Epithelial cell of esophagus (primary cell): ENCODE data around the gene LANCL1.
"Not testable (repeated sequence)": the region's sequence is repeated elsewhere in the genome, so short reads cannot be mapped to it uniquely, and the experiment has no call there.

Experiments
- DNase-seq: peaks from one replicate; pipeline ENCODE4 v3.0.0; 2010; ENCODE audit warnings: low read depth
- H3K4me3 ChIP-seq: 2 replicates; pipeline ENCODE4 v1.5.1; 2011; ENCODE audit warnings: mild to moderate bottlenecking, low read length, control low read depth
- TF ChIP-seq, protein P1 (sequence below): IDR thresholded peaks from 2 replicates; pipeline ENCODE4 v1.5.1; 2011; ENCODE audit warnings: low read depth, mild to moderate bottlenecking, low read length, control low read depth, inconsistent platforms; ENCODE audit not compliant: insufficient read depth; ENCODE audit errors: missing control alignments

LANCL1 gene

DNA sequence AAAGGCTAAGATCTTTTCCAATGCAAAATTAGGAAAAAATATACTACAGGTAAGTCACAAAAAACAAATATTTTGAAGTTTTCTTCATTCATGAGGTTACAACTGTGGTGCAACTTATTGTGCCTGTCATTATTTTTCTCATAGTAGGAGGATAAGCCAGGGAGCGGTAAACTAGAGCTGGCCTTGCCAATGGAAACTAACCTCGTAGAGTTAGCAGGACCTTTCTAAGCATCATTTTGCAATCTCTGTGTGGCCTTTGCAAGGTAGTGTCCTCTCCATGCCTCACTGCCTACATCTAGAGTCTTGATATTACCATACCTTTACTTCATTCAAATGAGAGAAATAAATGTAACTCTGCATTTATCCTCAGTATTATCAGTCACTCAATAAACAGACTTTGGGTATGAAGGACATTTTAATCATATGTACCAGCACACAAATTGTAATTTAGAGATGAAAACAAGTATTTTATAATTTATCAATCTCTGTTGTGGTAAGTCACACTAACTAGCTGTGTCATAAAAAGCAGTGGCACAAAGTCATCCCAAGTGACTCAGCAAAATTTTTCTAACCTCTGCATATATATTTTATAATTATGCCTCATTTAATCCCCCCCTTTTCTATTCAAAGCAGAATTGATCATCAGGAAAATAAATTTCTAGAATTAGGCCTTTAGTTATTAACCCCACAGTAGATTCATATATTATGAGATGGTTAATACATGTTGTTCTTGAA, 47.0 kb downstream of the LANCL1 start:
- TF ChIP-seq, protein P1, sequence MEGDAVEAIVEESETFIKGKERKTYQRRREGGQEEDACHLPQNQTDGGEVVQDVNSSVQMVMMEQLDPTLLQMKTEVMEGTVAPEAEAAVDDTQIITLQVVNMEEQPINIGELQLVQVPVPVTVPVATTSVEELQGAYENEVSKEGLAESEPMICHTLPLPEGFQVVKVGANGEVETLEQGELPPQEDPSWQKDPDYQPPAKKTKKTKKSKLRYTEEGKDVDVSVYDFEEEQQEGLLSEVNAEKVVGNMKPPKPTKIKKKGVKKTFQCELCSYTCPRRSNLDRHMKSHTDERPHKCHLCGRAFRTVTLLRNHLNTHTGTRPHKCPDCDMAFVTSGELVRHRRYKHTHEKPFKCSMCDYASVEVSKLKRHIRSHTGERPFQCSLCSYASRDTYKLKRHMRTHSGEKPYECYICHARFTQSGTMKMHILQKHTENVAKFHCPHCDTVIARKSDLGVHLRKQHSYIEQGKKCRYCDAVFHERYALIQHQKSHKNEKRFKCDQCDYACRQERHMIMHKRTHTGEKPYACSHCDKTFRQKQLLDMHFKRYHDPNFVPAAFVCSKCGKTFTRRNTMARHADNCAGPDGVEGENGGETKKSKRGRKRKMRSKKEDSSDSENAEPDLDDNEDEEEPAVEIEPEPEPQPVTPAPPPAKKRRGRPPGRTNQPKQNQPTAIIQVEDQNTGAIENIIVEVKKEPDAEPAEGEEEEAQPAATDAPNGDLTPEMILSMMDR: no peak
- no peak for DNase-seq
- no peak overlapping the region for H3K4me3 ChIP-seq

DNA sequence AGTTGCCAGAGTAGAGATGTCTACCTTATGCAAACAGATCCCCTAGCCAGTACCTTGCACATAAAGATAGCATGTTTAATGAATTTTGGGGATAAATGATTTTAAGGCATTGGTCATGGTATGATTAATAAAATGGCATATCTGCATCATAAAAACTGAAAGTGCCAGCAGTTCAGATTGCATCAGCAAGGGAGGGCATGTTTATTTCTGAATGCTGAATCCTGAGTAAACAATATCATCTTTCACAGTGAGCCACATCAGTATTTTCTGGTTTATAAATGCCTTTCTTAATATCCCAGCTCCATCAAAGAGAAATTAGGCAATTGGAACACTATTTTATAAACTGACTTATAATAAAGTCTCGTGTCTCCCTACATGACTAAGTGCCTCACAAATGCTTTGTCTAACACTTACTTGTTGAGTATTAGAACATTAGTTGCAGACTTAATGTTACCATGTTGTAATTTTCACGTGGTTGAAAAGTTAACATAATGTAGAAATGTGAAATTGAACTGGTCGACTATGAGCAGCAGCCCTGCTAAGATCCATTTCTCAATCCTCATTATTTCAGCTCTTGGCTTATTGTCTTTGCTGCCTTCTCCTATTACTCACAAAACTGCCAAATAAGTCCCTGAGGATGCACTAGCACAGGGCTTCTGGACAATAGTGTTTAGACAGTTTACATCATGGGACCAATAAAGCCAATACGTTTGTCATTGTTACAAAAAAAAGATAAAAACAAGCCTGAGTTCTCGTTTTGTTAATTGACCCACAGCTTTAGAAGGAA, 48.0 kb downstream of the LANCL1 start:
- DNase-seq: peak; percentile 40
- no peak overlapping the region for H3K4me3 ChIP-seq
- TF ChIP-seq, protein P1: no peak

DNA sequence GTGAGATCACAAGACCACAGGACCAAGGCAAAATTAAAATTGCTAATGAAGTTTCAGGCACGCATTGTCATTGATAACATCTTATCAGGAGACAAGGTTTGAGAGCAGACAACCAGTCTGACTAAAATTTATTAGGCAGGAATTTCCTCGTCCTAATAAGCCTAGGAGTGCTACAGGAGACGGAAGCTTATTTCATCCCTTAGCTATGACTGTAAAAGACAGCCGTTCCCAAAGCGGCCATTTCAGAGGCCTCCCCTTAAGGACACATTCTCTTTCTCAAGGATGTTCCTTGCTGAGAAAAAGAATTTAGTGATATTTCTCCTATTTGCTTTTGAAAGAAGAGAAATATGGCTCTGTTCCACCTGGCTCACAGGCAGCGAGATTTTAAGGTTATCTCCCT, 49.2 kb downstream of the LANCL1 start:
- H3K4me3 ChIP-seq, DNase-seq: not testable (repeated sequence)

DNA sequence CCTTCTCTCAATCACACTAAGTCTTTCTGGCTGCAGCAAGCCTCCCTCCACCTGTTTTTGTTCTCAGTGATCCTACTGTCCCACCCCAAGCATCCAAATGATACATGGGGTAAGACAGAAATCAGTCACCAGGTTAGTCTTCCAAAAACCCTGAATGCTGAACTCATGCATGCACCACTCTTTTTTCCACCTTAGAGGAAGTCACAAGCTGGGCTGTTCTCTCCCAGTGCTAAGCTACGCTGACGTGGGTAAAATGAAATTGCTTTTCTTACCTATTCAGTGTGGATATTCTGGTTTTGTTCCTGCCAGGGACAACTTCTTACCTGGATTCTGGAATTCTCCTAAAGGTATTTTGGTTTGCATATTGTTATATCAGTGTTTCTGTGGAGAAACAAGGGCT, 54.2 kb downstream of the LANCL1 start:
- DNase-seq: no peak
- TF ChIP-seq, protein P1: no peak
- no peak overlapping the region for H3K4me3 ChIP-seq

DNA sequence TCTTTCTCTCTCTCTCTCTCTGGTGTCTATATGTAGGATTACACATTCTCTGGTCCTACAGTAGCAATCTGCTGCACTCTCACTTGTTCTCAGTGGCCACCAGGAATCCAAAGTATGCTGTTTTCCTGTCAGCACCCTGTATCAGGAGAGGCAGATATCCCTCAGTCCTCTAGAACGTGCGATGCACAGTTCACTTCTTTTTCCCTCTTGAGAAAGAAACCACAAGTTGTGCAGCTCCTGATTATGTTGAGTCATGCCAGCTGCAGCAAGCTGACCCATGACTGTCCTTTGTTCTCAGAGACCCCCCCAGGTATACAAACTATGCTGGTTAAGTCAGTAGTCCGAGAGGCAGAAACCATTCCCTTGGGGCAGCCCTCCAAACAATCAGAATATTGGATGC, 54.6 kb downstream of the LANCL1 start:
- peak; percentile 29 for DNase-seq
- no peak overlapping the region for H3K4me3 ChIP-seq
- TF ChIP-seq, protein P1: no peak

DNA sequence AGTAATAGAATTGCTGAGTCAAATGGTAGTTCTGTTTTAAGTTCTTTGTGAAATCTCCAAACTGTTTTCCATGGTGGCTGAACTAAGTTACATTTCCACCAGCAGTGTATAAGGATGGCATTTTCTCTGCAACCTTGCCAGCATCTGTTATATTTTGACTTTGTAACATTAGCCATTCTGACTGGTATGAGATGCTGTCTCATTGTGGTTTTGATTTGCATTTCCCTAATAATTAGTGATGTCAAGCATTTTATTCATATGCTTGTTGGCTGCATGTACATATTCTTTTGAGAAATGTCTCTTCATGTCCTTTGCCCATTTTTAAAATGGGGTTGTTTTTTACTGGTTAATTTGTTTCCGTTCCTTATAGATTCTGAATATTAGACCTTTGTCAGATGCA, 63.9 kb downstream of the LANCL1 start:
- TF ChIP-seq, protein P1: no peak
- DNase-seq: no peak
- H3K4me3 ChIP-seq: no peak overlapping the region

DNA sequence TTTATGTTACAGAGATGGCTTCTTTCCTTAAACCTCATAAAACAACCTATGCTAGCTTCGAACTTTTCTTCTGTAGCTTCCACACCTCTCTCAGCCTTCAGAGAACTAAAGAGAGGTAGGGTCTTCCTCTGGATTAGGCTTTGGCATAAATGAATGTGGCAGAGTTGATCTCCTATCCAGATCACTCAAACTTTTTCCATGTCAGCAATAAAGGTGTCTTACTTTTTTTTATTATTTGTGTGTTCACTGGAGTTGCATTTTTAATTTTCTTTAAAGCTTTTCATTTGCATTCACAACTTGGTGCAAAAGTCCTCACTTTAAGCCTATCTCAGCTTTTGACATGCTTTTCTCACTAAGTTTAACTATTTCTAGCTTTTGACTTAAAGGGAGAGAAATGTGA, 66.0 kb downstream of the LANCL1 start:
- TF ChIP-seq, protein P1: no peak
- no peak for DNase-seq
- H3K4me3 ChIP-seq: no peak overlapping the region
